Heart right ventricle (tissue), 16 donors: Measurements from ENCODE around the gene FBXO11. TPM values are rescaled to one million over a fixed set of nuclear protein-coding genes. Genes with fewer than 3 reads are reported as not detected.
A peak's percentile ranks its signal among the peaks of the same experiment; 100 is the strongest.

Source experiments
- ATAC-seq, 8 donors: fragments of 200-7000 bp; cut with Tn5 transposase; one replicate each; pipeline ENCODE4 v1.9.1; 2020; ENCODE audit warnings: mild to moderate bottlenecking in 8 of 8, moderate library complexity in 8 of 8, moderate number of reproducible peaks in 1 of 8
- DNase-seq, 2 donors: peaks; one replicate each; pipeline ENCODE4 v3.0.0-alpha.2; 2020
- H3K27ac ChIP-seq, 10 donors: fragments of 200-600 bp; sonication (generic) in 2 of 10; one replicate each; pipeline versions ENCODE4 v1.5.0 to v1.8.0; 2020 to 2022; ENCODE audit warnings: mild to moderate bottlenecking in 3 of 10
- H3K27me3 ChIP-seq, 7 donors: fragments of 200-600 bp; one replicate each; pipeline ENCODE4 v1.8.0; 2021 to 2022; ENCODE audit warnings: mild to moderate bottlenecking in 2 of 7
- H3K36me3 ChIP-seq, 9 donors: fragments of 200-600 bp; sonication (generic) in 1 of 9; one replicate each; pipeline versions ENCODE4 v1.5.0 to v1.8.0; 2020 to 2022; ENCODE audit warnings: mild to moderate bottlenecking in 2 of 9
- H3K4me1 ChIP-seq, 9 donors: fragments of 200-600 bp; sonication (generic) in 1 of 9; one replicate each; pipeline versions ENCODE4 v1.5.0 to v1.8.0; 2020 to 2022; ENCODE audit warnings: mild to moderate bottlenecking in 4 of 9
- H3K4me3 ChIP-seq, 10 donors: fragments of 200-600 bp; sonication (generic) in 2 of 10; one replicate each; pipeline versions ENCODE4 v1.5.0 to v1.8.0; 2020 to 2022; ENCODE audit warnings: mild to moderate bottlenecking in 7 of 10, moderate library complexity in 2 of 10
- H3K9me3 ChIP-seq, 11 donors: fragments of 200-600 bp in 10 of 11; sonication (generic) in 2 of 11; one replicate each; pipeline versions ENCODE4 v1.5.0 to v1.8.0; 2013 to 2022; ENCODE audit warnings: mild to moderate bottlenecking in 2 of 11, control low read depth in 1 of 11, moderate library complexity in 1 of 11
- WGBS, 2 donors: extraction: QIAGEN DNeasy Blood & Tissue Kit; methylation state at CpG; one replicate each; pipeline ENCODE4 v1.1.7; 2013; ENCODE audit warnings: inconsistent platforms in 1 of 2; 5-methylcytosine and 5-hydroxymethylcytosine counted together
- intact Hi-C, 10 donors: fragments of 100-400 bp; cut with DNase I; formaldehyde crosslinking; loops; one replicate each; pipeline versions ENCODE4 v1.11.1 to v1.14.2; 2022
- polyA plus RNA-seq, 2 donors: library from polyadenylated mRNA; stranded (reverse); fragments of 200-250 nt; gene quantifications; one replicate each; pipeline ENCODE4 v1.2.3, GENCODE V29; 2013
- total RNA-seq, 10 donors: library from RNA; stranded (reverse); fragmentation: NEBNext Ultra II Directional in 3 of 10; extraction: Animal tissue kit (Norgen Biotek cat#: 25700) in 3 of 10; gene quantifications; one replicate each; pipeline versions ENCODE4 v1.2.1 to v1.2.4, GENCODE V29; 2021 to 2023
- TF ChIP-seq, protein P1 (sequence below), 9 donors: fragments of 200-600 bp; sonication (generic) in 2 of 9; IDR thresholded peaks; one replicate each; pipeline versions ENCODE4 v1.5.0 to v1.8.0; 2021 to 2022; ENCODE audit warnings: antibody characterized with exemption in 9 of 9, mild to moderate bottlenecking in 5 of 9, moderate library complexity in 1 of 9
- donor health status: Arrhythmogenic right ventricular cardiomyopathy.
- donor health status: ischemic (EF 13 %, LVEDD 7.1; RV severe dilation, severe dysfunction).
- donor health status: healthy with polysubstance abuse.
- donor health status: DM: no; HTN: yes; CAD: no.
- donor health status: DM: no; HTN: no; CAD: no.
- donor health status: ischemic (EF 25% LVEDD 6.9; RV normal size, moderate dysfunction).
- donor health status: ischemic (EF 25% LVEDD 5.7; RV mildly dilated, moderate dysfunction).
- donor health status: healthy.
- donor health status: DM: yes; HTN: yes; CAD: no.
- donor health status: Ischemic cardiomyopathy.
- donor health status: ischemic (EF 35%, LVEDD 5.7; RV mildly dilated, moderate dysfunction).
- donor health status: nonischemic (EF 11% LVEDD 7.7; RV severe dilation, severe dysfunction).
- donor health status: DM: yes; HTN: yes; CAD: no.
- donor health status: PGD.
- donor health status: ischemic (EF 29% LVEDD 5.4; RV normal size, mild dysfunction).
- donor health status: nonischemic (EF 23%, LVEDD 6.1; RV moderate dilation, normal function).

FBXO11 gene
- total and polyA plus RNA-seq, 12 donors, result 15.7 to 48.2 (median 36.9) TPM

DNA sequence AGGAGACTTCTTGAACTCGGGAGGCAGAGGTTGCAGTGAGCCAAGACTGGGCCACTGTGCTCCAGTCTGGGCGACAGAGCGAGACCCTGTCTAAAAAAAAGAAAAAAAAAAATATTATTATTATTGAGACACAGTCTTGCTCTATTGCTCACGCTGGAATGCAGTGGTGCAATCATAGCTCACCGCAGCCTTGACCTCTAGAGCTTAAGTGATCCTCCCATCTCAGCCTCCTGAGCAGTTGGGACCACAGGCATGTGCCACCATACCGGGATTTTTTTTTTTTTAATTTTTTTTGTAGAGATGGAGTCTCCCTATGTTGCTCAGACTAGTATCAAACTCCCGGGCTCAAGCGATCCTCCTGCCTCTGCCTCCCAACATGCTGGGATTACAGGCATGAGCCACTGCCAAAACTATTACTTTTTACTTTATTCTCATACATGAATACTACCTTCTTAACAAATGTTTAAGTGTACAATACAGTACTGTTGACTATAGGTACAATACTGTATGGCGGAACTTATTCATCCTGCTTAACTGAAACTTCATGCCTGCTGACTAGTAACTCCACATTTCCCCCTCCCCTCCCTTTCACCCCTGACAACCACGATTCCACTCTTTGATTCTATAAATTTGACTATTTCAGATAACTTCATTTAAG is 15.5 kb downstream of the FBXO11 start:
- 96 to 98% methylated on average over 10 of the region's 10 CpGs for WGBS, 2 donors
- Histone ChIP-seq H3K27ac (no peak overlapping the region), H3K27me3 (no peaks in the 10 kb centered on the region), H3K4me3 (no peak overlapping the region), H3K9me3 (no peaks in the 10 kb centered on the region), H3K36me3 (peaks cover 0 to 17% (median 0%) of the 10 kb centered on the region in 9 donors), H3K4me1 (peaks cover 8 to 76% (median 63%) of the 10 kb centered on the region in 9 donors)
- intact Hi-C loops, result no loop called here
- TF ChIP-seq, protein P1, sequence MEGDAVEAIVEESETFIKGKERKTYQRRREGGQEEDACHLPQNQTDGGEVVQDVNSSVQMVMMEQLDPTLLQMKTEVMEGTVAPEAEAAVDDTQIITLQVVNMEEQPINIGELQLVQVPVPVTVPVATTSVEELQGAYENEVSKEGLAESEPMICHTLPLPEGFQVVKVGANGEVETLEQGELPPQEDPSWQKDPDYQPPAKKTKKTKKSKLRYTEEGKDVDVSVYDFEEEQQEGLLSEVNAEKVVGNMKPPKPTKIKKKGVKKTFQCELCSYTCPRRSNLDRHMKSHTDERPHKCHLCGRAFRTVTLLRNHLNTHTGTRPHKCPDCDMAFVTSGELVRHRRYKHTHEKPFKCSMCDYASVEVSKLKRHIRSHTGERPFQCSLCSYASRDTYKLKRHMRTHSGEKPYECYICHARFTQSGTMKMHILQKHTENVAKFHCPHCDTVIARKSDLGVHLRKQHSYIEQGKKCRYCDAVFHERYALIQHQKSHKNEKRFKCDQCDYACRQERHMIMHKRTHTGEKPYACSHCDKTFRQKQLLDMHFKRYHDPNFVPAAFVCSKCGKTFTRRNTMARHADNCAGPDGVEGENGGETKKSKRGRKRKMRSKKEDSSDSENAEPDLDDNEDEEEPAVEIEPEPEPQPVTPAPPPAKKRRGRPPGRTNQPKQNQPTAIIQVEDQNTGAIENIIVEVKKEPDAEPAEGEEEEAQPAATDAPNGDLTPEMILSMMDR (IDR thresholded peaks at IDR 0.05), result no peak
- DNase-seq, result no peak
- no peak for ATAC-seq

DNA sequence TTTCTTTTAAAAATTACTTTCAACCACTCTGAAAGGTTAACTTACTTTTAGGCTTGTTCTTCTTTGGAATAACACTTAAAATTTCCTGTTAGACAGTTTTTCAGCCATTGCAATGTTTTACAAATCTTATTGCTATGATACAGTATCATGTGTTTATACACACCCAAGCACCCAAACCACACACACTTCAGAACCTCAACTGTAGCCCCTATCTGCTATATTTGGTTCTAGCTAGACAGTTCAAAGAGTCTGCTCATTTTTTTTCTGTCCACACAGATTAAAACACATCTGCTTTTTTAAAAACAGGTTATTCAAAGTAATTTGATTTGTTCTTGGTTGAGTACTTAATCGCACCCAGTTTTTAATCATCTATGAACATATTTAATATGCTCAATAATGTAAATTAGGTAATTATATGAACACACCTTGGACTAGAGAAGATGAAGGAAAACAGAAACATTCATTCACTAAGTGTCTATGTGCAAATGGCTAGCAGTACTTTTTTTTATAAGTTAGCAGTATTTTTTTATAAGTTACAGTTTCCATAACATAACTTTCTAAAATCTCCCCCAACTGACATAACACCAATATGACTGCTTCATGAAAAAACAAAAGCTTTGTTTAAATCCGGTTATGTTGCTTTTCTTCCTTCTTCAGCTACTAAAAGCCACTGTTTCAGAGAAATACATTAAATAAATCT is 17.6 kb downstream of the FBXO11 start:
- Histone ChIP-seq H3K4me1 (peaks cover 7 to 66% (median 49%) of the 10 kb centered on the region in 9 donors), H3K9me3 (no peaks in the 10 kb centered on the region), H3K27me3 (no peaks in the 10 kb centered on the region), H3K27ac (no peak overlapping the region), H3K4me3 (no peak overlapping the region), H3K36me3 (peaks cover 0 to 23% (median 0%) of the 10 kb centered on the region in 9 donors)
- intact Hi-C loops, result no loop called here
- WGBS, 2 donors, result 74 to 81% methylated on average over 2 of the region's 2 CpGs
- TF ChIP-seq, protein P1 (IDR thresholded peaks at IDR 0.05), result no peak
- DNase-seq (no peak), ATAC-seq (peak in 1 of 8 donors; percentile 53)

DNA sequence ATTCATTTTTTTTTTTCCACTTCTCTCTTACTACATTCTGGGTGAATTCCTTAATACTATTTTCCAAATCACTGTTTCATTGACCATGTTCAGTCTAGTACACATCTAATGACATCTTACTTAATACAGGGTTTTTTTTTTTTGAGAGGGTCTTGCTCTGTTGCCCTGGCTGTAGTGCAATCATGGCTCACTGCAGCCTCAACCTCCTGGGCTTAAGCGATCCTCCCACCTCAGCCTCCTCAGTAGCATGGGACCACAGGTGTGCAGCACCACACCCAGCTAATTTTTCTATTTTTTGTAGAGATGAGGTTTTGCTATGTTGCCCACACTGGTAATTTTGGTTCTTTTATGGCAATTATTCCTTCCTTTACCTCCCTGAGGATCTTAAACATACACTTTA is 29.4 kb downstream of the FBXO11 start:
- DNase-seq (no peak), ATAC-seq (no peak)
- intact Hi-C loops, result no loop called here
- Histone ChIP-seq H3K4me3 (no peak overlapping the region), H3K27me3 (no peaks in the 10 kb centered on the region), H3K9me3 (peaks cover 0 to 4% (median 0%) of the 10 kb centered on the region in 11 donors), H3K36me3 (peaks cover 0 to 31% (median 0%) of the 10 kb centered on the region in 9 donors), H3K4me1 (peaks cover 0 to 26% (median 5%) of the 10 kb centered on the region in 9 donors), H3K27ac (no peak overlapping the region)
- TF ChIP-seq, protein P1 (IDR thresholded peaks at IDR 0.05), result no peak
- 100% methylated on average over 1 of the region's 1 CpG for WGBS, 2 donors

DNA sequence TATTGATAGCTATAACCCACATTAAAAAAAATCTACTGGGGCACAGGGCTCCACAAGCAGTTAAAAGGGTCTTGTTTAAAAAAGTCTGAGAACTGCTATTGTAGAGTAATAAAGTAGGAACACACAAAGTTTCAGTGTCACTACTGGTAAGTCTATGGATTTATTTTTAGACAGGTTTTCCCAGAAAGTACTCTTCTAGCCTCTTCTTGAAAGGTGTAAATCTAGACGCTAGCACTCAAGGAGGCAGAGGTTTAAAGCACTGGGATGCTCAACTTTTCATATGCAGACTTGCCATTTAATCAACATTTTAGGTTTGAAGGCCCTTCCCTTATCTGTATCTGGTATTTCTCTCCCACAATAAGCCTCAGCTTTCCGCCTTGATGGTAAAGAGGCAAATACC is 33.4 kb downstream of the FBXO11 start:
- Histone ChIP-seq H3K36me3 (peaks cover 0 to 32% (median 0%) of the 10 kb centered on the region in 9 donors), H3K4me1 (peaks cover 3 to 59% (median 36%) of the 10 kb centered on the region in 9 donors), H3K4me3 (no peak overlapping the region), H3K27me3 (no peaks in the 10 kb centered on the region), H3K9me3 (no peaks in the 10 kb centered on the region), H3K27ac (no peak overlapping the region)
- TF ChIP-seq, protein P1 (IDR thresholded peaks at IDR 0.05), result no peak
- ATAC-seq (no peak), DNase-seq (no peak)
- intact Hi-C loops, result no loop called here
- WGBS, 2 donors, result 82 to 89% methylated on average over 2 of the region's 2 CpGs
